ENCODE data around the gene SND1.

The SND1 gene

GRCh38 chr7:127873715-127874636, 222.0 kb downstream of the SND1 start:
- DNase-seq: no peak

GRCh38 chr7:127874951-127875608, 223.1 kb downstream of the SND1 start:
- no peak for DNase-seq

GRCh38 chr7:127876393-127876792, 224.4 kb downstream of the SND1 start:
- DNase-seq: no peak

- DNase-seq: no peak
Measured at GRCh38 chr7:127877951-127878350, 226.0 kb downstream of the SND1 start.

GRCh38 chr7:127878791-127879190, 226.8 kb downstream of the SND1 start:
- no peak for DNase-seq

GRCh38 chr7:127879436-127879835, 227.4 kb downstream of the SND1 start:
- no peak for DNase-seq

- DNase-seq: no peak
Measured at GRCh38 chr7:127879942-127880341, 227.9 kb downstream of the SND1 start.

- DNase-seq: no peak
Measured at GRCh38 chr7:127880454-127880853, 228.5 kb downstream of the SND1 start.

GRCh38 chr7:127881564-127881963, 229.6 kb downstream of the SND1 start:
- no peak for DNase-seq

GRCh38 chr7:127882313-127882920, 230.4 kb downstream of the SND1 start:
- no peak for DNase-seq

GRCh38 chr7:127884066-127884559, 232.1 kb downstream of the SND1 start:
- DNase-seq: peak; percentile 10

GRCh38 chr7:127885222-127885772, 233.3 kb downstream of the SND1 start:
- DNase-seq: no peak

- DNase-seq: no peak
Measured at GRCh38 chr7:127885843-127886242, 233.8 kb downstream of the SND1 start.

GRCh38 chr7:127886248-127886647, 234.3 kb downstream of the SND1 start:
- DNase-seq: no peak

- no peak for DNase-seq
Measured at GRCh38 chr7:127887096-127887495, 235.1 kb downstream of the SND1 start.

- DNase-seq: no peak
Measured at GRCh38 chr7:127887631-127888030, 235.6 kb downstream of the SND1 start.

GRCh38 chr7:127888411-127888810, 236.4 kb downstream of the SND1 start:
- no peak for DNase-seq

GRCh38 chr7:127888825-127889224, 236.8 kb downstream of the SND1 start:
- DNase-seq: no peak

- DNase-seq: no peak
Measured at GRCh38 chr7:127889677-127890076, 237.7 kb downstream of the SND1 start.

GRCh38 chr7:127890726-127891125, 238.7 kb downstream of the SND1 start:
- no peak for DNase-seq

- DNase-seq: no peak
Measured at GRCh38 chr7:127891144-127891543, 239.2 kb downstream of the SND1 start.

- no peak for DNase-seq
Measured at GRCh38 chr7:127891854-127892438, 240.0 kb downstream of the SND1 start.
